NCI-H1105 treated with DMSO at 0.1 percent for 48 hours (cell line): ENCODE measurements around the gene HBZ.
"Not testable (repeated sequence)": the region's sequence is repeated elsewhere in the genome, so short reads cannot be mapped to it uniquely, and the experiment has no call there.

Experiments used
- DNase-seq: peaks from one replicate; lab custom pipeline; 2025; lab: John Stamatoyannopoulos, UW

Gene HBZ

GRCh38 chr16:164827-165538 is 12.5 kb downstream of the HBZ start:
- no peak for DNase-seq

DNA sequence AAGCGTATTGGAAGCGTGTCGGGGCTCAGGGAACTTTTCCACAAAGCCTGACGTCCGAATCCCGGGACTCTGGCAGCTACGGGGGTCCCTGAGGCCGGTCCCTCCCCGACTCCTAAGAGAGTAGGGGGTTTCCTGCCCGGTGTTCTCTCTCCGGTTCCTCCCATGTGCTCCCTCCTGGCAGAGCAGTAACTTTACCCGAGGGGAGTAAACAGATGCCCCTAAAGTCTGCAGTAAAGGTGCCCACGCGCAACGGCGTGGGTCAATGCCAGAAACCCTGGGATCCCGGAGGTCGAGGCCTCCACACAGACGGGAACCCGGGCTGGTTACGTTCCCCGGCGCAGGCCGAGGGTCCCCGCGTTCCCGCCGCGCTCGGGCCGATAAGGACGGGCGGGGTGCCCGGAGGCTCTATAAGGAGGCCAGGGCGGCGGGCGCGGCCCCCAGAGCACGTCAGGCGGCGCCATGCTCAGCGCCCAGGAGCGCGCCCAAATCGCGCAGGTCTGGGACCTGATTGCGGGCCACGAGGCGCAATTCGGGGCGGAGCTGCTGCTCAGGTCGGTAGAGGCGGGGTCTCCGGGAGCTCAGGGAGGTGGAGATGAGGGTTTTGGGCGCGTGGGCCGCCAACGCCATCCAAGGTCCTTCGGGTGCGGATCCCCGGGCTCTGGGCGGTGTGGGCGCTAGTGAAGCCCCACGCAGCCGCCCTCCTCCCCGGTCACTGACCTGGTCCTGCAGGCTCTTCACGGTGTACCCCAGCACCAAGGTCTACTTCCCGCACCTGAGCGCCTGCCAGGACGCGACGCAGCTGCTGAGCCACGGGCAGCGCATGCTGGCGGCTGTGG is 13.3 kb downstream of the HBZ start, which contains the start of gene HBM:
Gene HBM (plus strand): TSS at position 440 of the 836 bp plus-strand sequence. CDS start 20 bp downstream, at position 460.
- no peak for DNase-seq

- DNase-seq: no peak
Observed at GRCh38 chr16:166375-167121, 14.1 kb downstream of the HBZ start.

DNA sequence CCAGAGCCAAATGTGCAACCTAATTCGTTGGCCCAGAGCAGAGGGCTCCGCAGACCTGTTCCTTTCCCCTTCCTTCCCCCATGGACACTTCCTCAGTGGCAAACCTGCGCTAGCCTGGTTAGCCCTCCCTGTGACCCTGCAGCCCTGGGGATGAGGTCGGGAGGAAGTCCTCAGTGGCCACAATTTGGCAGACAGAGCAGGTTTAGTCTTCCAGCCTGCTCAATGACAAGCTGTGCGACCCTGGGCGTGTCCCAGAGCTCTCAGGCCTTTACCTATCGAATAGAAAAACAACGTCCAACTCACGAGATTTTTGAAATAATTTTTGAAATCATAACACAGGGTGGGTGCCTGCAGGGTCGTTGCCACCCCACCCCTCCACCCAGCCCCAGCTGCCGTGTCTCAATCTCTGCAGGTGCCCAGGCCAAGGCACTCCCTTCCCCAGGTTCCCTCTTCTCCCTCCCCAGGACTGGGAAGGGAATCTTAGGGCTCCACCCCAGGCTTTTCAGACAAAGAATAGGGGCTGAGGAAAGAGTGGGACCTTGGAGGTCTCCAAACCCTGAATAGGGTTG is 14.8 kb downstream of the HBZ start:
- no peak for DNase-seq

DNA sequence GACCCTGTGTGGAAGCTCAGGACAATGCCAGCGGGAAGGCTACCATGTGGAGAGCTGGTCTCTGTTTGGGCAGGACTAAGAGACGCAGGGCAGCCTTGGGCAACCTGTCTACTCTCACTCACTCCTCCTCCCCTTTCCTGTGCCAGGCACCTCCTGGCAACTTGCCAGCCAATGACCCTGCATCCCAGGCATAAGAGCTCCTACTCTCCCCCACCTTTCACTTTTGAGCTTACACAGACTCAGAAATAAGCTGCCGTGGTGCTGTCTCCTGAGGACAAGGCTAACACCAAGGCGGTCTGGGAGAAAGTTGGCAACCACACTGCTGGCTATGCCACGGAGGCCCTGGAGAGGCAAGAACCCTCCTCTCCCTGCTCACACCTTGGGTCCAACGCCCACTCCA is 16.0 kb downstream of the HBZ start:
- peak; percentile 23 for DNase-seq

DNA sequence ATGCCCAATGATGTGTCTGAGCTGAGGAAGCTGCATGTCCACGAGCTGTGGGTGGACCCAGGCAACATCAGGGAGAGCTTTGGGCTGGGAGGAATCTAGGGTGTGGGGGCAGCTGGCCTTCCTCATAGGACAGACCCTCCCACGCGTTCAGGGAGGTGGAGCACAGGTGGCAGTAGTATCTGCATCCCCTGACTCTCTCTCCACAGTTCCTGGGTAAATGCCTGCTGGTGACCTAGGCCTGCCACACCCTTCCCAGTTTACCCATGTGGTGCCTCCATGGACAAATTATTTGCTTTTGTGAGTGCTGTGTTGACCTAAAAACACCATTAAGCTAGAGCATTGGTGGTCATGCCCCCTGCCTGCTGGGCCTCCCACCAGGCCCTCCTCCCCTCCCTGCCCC is 16.6 kb downstream of the HBZ start:
- no peak for DNase-seq

GRCh38 chr16:170088-170507 is 17.7 kb downstream of the HBZ start:
- DNase-seq: not testable (repeated sequence)

DNA sequence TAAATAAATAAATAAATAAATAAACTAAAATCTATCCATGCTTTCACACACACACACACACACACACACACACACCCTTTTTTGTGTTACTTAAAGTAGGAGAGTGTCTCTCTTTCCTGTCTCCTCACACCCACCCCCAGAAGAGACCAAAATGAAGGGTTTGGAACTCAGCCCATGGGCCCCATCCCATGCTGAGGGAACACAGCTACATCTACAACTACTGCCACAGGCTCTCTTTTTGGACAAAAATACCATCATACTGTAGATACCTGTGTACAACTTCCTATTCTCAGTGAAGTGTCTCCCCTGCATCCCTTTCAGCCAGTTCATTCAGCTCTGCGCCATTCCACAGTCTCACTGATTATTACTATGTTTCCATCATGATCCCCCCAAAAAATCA is 18.3 kb downstream of the HBZ start:
- DNase-seq: no peak

- not testable (repeated sequence) for DNase-seq
Observed at GRCh38 chr16:172374-172941, 20.0 kb downstream of the HBZ start, which contains the start of gene HBA2. Gene HBA2 (plus strand): TSS chr16:172876. CDS start chr16:172913, 37 bp downstream.

DNA sequence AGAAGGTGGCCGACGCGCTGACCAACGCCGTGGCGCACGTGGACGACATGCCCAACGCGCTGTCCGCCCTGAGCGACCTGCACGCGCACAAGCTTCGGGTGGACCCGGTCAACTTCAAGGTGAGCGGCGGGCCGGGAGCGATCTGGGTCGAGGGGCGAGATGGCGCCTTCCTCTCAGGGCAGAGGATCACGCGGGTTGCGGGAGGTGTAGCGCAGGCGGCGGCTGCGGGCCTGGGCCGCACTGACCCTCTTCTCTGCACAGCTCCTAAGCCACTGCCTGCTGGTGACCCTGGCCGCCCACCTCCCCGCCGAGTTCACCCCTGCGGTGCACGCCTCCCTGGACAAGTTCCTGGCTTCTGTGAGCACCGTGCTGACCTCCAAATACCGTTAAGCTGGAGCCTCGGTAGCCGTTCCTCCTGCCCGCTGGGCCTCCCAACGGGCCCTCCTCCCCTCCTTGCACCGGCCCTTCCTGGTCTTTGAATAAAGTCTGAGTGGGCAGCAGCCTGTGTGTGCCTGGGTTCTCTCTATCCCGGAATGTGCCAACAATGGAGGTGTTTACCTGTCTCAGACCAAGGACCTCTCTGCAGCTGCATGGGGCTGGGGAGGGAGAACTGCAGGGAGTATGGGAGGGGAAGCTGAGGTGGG is 20.9 kb downstream of the HBZ start:
- not testable (repeated sequence) for DNase-seq

DNA sequence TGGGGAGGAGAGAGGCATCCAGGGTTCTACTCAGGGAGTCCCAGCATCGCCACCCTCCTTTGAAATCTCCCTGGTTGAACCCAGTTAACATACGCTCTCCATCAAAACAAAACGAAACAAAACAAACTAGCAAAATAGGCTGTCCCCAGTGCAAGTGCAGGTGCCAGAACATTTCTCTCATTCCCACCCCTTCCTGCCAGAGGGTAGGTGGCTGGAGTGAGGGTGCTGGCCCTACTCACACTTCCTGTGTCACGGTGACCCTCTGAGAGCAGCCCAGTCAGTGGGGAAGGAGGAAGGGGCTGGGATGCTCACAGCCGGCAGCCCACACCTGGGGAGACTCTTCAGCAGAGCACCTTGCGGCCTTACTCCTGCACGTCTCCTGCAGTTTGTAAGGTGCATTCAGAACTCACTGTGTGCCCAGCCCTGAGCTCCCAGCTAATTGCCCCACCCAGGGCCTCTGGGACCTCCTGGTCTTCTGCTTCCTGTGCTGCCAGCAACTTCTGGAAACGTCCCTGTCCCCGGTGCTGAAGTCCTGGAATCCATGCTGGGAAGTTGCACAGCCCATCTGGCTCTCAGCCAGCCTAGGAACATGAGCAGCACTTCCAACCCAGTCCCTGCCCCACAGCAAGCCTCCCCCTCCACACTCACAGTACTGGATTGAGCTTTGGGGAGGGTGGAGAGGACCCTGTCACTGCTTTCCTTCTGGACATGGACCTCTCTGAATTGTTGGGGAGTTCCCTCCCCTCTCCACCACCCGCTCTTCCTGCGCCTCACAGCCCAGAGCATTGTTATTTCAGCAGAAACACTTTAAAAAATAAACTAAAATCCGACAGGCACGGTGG is 21.7 kb downstream of the HBZ start:
- not testable (repeated sequence) for DNase-seq

DNA sequence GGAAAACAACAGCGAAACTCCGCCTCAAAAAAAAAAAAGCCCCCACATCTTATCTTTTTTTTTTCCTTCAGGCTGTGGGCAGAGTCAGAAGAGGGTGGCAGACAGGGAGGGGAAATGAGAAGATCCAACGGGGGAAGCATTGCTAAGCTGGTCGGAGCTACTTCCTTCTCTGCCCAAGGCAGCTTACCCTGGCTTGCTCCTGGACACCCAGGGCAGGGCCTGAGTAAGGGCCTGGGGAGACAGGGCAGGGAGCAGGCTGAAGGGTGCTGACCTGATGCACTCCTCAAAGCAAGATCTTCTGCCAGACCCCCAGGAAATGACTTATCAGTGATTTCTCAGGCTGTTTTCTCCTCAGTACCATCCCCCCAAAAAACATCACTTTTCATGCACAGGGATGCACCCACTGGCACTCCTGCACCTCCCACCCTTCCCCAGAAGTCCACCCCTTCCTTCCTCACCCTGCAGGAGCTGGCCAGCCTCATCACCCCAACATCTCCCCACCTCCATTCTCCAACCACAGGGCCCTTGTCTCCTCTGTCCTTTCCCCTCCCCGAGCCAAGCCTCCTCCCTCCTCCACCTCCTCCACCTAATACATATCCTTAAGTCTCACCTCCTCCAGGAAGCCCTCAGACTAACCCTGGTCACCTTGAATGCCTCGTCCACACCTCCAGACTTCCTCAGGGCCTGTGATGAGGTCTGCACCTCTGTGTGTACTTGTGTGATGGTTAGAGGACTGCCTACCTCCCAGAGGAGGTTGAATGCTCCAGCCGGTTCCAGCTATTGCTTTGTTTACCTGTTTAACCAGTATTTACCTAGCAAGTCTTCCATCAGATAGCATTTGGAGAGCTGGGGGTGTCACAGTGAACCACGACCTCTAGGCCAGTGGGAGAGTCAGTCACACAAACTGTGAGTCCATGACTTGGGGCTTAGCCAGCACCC is 22.8 kb downstream of the HBZ start:
- DNase-seq: no peak

- DNase-seq: not testable (repeated sequence)
Observed at GRCh38 chr16:176006-176405, 23.6 kb downstream of the HBZ start.

DNA sequence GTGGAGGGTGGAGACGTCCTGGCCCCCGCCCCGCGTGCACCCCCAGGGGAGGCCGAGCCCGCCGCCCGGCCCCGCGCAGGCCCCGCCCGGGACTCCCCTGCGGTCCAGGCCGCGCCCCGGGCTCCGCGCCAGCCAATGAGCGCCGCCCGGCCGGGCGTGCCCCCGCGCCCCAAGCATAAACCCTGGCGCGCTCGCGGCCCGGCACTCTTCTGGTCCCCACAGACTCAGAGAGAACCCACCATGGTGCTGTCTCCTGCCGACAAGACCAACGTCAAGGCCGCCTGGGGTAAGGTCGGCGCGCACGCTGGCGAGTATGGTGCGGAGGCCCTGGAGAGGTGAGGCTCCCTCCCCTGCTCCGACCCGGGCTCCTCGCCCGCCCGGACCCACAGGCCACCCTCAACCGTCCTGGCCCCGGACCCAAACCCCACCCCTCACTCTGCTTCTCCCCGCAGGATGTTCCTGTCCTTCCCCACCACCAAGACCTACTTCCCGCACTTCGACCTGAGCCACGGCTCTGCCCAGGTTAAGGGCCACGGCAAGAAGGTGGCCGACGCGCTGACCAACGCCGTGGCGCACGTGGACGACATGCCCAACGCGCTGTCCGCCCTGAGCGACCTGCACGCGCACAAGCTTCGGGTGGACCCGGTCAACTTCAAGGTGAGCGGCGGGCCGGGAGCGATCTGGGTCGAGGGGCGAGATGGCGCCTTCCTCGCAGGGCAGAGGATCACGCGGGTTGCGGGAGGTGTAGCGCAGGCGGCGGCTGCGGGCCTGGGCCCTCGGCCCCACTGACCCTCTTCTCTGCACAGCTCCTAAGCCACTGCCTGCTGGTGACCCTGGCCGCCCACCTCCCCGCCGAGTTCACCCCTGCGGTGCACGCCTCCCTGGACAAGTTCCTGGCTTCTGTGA is 24.3 kb downstream of the HBZ start, which contains the start of gene HBA1:
Gene HBA1 (plus strand): TSS at position 204 of the 906 bp plus-strand sequence. CDS start 37 bp downstream, at position 241.
- DNase-seq: not testable (repeated sequence)

- DNase-seq: peak; percentile 100
Observed at GRCh38 chr16:177394-177822, 25.0 kb downstream of the HBZ start.

GRCh38 chr16:177981-178667 is 25.7 kb downstream of the HBZ start:
- DNase-seq: no peak

DNA sequence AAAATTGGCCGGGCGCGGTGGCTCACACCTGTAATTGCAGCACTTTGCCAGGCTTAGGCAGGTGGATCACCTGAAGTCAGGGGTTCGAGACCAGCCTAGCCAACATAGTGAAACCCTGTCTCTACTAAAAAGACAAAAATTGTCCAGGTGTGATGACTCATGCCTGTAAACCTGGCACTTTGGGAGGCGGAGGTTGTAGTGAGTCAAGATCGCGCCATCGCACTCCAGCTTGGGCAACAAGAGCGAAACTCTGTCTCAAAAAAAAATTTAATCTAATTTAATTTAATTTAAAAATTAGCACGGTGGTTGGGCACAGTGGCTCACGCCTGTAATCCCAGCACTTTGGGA is 26.2 kb downstream of the HBZ start:
- DNase-seq: no peak
